Heart left ventricle (tissue), 13 donors: Measurements from ENCODE around the gene DPAGT1.
A peak's percentile ranks its signal among the peaks of the same experiment; 100 is the strongest.

Experiments
- POLR2A ChIP-seq, 2 donors: fragments of 450-650 bp; IDR thresholded peaks; one replicate each; pipeline ENCODE4 v1.6.1; 2017; ENCODE audit warnings: antibody characterized with exemption in 2 of 2, mild to moderate bottlenecking in 2 of 2, moderate library complexity in 2 of 2
- TF ChIP-seq, protein P1 (sequence below), 12 donors: fragments of 200-600 bp; sonication (generic) in 4 of 12; IDR thresholded peaks; one replicate each; pipeline versions ENCODE4 v1.5.0 to v1.8.0; 2018 to 2022; ENCODE audit warnings: antibody characterized with exemption in 12 of 12, mild to moderate bottlenecking in 5 of 12
- donor health status: ischemic (EF 13 %, LVEDD 7.1; RV severe dilation, severe dysfunction).
- donor health status: DM: no; HTN: yes; CAD: no.
- donor health status: DM: no; HTN: no; CAD: no.
- donor health status: ischemic (EF 25% LVEDD 6.9; RV normal size, moderate dysfunction).
- donor health status: ischemic (EF 25% LVEDD 5.7; RV mildly dilated, moderate dysfunction).
- donor health status: ischemic (EF 35%, LVEDD 5.7; RV mildly dilated, moderate dysfunction).
- donor health status: nonischemic (EF 11% LVEDD 7.7; RV severe dilation, severe dysfunction).
- donor health status: DM: yes; HTN: yes; CAD: no.
- donor health status: PGD.
- donor health status: ischemic (EF 29% LVEDD 5.4; RV normal size, mild dysfunction).
- donor health status: nonischemic (EF 23%, LVEDD 6.1; RV moderate dilation, normal function).

DNA sequence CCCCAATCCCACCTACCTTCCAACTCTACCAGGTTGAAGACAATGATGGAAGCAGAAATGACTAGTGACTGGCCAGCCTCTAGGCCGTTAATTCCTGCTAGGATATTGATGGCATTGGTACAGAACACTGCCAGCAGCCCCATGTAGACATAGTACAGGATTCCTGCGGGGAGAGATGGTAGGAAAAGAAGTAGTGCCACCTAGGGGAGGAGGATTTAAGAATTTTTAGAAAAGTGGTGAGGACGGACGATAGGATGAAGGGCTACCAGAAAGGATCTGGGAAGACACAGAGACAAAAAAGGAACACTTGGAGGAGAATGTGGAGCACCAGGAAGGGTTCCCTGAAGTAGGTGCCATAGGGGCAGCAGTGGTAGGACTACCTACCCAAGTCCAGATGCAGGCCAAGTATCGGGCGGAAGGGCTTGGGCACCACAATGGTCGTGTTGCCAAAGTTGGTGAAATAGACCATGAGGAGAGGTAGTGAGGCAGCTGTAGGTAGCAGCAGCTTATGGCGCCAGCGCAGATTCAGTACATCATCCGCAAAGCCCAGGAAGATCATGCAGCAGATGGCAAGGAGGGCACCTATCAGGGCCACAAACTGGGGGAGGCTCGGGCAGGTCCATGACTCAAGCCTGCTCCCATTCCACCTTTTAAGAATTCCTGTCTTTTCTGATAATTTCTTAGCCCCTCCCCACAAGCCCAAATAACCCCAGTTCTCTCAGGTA lies 1.2 kb downstream of the DPAGT1 start:
- TF ChIP-seq POLR2A (IDR thresholded peaks at IDR 0.05), result no peak
- TF ChIP-seq, protein P1, sequence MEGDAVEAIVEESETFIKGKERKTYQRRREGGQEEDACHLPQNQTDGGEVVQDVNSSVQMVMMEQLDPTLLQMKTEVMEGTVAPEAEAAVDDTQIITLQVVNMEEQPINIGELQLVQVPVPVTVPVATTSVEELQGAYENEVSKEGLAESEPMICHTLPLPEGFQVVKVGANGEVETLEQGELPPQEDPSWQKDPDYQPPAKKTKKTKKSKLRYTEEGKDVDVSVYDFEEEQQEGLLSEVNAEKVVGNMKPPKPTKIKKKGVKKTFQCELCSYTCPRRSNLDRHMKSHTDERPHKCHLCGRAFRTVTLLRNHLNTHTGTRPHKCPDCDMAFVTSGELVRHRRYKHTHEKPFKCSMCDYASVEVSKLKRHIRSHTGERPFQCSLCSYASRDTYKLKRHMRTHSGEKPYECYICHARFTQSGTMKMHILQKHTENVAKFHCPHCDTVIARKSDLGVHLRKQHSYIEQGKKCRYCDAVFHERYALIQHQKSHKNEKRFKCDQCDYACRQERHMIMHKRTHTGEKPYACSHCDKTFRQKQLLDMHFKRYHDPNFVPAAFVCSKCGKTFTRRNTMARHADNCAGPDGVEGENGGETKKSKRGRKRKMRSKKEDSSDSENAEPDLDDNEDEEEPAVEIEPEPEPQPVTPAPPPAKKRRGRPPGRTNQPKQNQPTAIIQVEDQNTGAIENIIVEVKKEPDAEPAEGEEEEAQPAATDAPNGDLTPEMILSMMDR (IDR thresholded peaks at IDR 0.05), result peak in 4 of 12 donors; percentile 7 to 16 (median 11)
